ENCODE results near the gene DRD2.

- TF ChIP-seq POLR2AphosphoS5 (IDR thresholded peaks at IDR 0.05) (no peak), CTCF (IDR thresholded peaks at IDR 0.05) (no peak)
Measured at GRCh38 chr11:113419454-113420003, 55.7 kb downstream of the DRD2 start.

Data from upper lobe of left lung (tissue), 4 donors.